NCI-H2227 (cell line): Measurements from ENCODE around the gene CEP85L.
A peak's percentile ranks its signal among the peaks of the same experiment; 100 is the strongest.

Experiments
- DNase-seq: peaks from one replicate; lab custom pipeline; 2025; ENCODE audit not compliant: unreplicated experiment; lab: John Stamatoyannopoulos, UW

Gene CEP85L

DNA sequence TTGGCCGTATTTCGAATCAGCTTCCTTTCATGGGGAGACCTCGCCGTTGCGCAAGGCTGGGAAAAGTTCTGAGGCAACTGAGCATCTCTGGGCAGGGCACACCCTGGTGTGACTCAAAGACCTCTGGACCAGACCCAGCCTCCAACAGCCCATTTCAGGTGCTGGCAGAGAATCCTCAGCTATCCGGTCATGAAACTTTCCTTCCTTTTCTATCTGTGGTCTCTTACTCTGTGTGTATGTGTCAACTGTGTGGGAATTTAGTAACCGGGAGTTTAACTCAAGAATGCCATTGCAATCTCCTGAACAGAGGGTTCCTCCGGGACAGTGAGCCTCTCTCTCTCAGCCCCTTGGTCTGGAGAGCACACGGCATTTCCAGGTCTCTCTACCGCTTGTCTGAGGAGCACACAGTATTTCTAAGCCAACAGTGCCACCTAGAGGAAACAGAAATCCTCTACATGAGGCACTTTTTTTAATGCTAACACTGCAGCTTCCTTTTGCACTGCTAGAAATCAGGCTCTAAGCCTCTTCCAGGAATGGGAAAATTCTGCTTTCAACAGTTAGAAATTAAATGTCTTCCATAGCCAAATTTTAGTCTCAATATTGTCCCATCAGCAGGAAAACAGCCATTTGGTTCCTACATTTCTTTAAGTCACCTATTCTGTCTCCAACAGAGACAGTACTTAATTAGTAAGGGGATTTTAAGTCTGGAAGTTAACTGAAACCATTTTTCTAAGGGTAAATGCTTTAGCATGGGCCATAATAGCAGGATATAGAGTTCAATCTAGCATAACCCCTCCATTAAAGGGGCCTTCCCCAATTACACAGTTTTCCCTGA, 70.6 kb downstream of the CEP85L start:
- DNase-seq: peak; percentile 65

GRCh38 chr6:118579786-118580185, 71.6 kb downstream of the CEP85L start:
- no peak for DNase-seq

DNA sequence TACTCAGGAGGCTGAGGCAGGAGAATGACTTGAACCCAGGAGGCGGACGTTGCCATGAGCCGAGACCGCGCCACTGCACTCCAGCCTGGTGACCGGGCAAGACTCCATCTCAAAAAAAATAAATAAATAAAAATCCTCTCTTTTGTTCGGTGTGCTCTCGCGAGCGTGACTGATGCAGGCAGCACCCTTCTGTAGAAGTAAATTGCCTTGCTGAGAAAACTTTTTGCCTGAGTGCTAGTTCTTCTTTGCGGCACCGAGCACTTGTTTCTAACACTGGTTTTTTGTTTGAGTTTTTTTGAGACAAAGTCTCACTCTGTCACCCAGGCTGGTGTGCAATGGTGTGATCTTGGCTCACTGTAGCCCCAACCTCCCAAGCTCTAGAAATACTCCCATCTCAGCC, 72.8 kb downstream of the CEP85L start:
- DNase-seq: no peak

GRCh38 chr6:118577972-118578371, 73.4 kb downstream of the CEP85L start:
- no peak for DNase-seq

DNA sequence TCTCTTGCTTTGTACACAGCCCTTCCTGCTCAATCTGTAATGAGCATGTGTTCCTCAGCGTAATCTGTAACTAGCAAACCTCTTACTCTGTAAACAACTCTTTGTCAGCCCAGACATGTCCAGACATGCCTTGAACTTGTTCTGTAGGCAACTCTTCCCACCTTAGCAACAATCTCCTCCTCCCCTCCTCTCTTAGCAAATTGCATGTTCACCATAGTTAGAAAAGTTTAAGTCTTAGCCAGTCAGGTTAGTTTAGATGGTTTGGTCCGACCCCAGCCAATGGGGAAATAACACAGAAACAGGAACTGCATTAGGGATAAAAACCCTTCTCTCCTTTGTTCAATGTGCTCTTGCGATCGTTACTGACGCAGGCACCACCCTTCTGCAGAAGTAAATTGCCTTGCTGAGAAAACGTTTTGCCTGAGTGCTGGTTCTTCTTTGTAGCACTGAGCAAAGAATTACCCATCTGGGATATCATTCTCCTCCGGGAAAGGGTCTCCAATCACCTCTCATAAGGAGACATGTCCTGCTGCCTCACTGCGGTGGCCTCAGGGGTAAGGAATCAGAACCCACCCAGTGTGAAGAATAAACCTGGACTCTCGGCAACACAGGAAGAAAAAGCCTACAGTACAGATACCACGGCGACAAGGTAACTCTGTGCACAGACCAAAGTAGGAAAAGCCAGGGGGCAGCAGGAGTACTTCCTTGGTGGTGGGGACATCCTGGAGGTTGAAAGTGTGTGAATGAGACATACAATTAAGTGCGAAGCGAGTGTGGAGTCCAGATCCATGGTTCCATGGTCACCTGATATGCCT, 77.1 kb downstream of the CEP85L start:
- DNase-seq: no peak

DNA sequence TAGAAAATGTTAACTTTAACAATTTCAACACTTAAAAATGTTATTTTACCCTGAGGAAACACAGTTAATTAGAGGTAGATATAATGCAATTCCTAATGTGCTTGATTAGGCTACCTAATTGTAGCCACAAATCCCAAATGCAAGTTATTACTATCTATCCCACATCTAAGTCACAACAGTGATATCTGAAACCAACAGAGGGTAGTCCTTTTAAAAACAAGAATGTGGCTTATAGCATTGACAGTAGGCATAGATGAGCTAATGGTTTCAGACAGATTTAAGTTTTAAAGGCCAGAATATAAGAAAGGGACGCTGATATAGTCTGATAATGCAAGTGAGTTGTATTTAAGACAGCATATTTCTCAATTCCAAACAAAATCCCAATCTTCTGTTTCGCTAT, 80.3 kb downstream of the CEP85L start:
- DNase-seq: no peak

DNA sequence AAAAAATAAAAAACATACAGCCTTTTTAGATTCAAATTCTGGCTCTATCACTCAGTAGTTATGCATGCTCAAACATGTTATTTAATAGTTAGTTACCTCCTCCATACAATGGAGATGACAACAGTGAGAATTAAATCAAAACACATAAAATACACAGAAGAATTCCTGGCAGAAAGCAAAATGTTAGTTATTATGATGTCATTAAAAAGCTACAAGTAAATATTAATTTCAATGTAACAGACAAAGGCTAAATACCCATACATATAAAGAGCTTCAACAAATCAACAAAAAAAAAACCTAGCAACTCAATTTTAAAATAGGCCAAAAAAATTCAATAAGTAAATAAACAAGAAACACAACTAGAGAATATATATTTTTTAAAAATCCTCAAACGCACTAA, 81.9 kb downstream of the CEP85L start:
- no peak for DNase-seq

- no peak for DNase-seq
These were observed 83.4 kb downstream of the CEP85L start for GRCh38 chr6:118567974-118568373.

DNA sequence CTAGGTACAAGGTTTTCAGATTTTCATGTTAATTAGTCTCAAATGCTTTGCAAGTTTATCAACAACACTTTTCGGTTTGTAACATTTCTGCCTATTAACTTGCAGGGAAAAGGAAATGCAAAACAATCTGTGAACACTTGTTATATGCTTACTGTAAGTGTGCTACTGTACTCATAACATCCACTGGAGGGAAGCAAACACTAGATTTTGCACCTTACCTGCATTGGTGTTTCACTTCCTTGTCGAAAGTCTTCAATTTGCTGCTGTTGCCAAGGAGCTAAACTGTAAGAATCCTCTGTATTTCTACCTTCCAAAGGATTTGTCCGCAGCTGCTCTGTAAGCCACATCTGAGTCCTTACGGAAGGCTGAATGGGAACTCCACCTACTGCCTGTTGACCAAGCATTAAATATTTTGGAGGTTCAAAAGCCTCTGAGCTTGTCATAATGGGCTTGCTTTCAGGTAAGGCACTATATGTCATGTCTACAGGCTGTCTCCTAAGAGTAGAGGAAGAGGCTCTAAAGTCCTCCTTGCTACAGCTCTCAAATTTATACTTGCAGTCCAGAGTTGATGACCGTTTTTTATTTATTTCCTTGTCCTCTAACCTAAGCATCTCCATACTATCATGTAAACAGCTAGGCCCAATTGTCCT, 86.0 kb downstream of the CEP85L start:
- peak; percentile 23 for DNase-seq

DNA sequence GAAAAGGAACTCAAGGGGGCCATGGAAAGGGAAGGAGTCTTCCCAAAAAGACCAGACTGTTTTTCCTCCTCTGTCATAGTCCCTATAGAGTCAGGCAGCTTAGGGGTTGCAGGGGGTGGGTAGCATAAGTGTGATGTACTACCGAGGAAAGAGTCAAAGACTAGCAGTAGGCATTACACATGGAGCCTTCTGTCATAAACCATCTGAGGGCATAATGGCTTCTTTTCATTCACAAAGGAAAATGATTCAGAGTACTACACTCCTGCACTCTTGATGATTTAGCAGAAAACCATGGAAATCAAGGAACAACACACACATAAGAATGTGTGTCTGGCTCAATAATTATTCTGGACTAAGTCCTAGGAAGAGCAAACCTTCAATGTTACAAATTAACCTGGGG, 88.4 kb downstream of the CEP85L start:
- peak; percentile 1 for DNase-seq

DNA sequence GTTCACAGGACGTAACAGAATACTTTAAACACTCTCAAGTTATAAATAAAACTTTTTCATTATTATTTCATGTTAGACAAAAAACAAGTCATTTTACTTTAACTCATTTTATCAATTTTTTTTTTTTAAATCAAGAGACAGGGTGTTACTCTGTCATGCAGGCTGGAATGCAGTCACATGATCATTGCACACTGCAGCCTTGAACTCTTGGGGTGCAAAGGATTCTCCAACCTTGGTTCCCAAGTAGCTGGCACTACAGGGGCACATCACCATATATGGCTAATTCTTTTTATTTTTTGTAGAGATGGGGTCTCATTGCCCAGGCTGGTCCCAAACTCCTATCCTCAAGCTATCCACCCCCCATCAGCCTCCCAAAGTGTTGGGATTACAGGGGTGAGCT, 89.1 kb downstream of the CEP85L start:
- DNase-seq: no peak

GRCh38 chr6:118559659-118560058, 91.7 kb downstream of the CEP85L start:
- no peak for DNase-seq

GRCh38 chr6:118558464-118559217, 92.8 kb downstream of the CEP85L start:
- DNase-seq: no peak

DNA sequence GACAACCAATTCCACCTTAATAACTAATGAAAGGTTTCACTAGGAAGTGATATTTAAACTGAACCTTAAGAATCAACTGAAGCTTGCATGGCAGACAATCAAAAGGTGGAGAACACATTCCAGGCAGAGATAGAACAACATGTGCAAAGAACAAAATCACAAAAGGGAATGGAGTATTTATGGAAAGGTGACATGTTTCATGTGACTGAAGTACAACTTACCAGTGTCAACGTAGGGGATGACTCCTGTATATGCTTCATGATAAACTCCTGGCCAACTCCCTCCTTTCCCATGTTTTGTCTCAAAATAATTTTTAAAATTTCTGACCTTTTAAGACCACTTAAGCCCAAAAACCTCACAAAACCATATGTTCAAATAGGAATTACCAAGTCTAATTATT, 96.7 kb downstream of the CEP85L start:
- no peak for DNase-seq

DNA sequence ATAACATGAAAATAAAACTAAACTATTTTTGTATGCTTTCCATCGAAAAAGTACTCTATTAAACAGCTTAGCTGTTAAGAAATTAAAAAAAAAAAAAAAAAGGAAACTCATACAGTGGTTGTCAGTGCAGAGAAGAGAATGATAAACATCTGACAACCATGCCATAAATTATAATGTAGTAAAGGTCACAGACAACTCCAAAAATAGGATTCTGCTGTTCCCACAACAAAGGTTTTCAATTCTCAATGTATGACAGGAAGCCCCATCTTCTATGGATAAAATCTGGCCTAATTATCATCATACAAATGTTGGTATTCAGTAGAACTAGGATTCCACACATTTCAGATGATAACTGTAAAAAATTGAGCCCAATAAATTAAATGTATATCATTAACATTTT, 98.3 kb downstream of the CEP85L start:
- DNase-seq: no peak

DNA sequence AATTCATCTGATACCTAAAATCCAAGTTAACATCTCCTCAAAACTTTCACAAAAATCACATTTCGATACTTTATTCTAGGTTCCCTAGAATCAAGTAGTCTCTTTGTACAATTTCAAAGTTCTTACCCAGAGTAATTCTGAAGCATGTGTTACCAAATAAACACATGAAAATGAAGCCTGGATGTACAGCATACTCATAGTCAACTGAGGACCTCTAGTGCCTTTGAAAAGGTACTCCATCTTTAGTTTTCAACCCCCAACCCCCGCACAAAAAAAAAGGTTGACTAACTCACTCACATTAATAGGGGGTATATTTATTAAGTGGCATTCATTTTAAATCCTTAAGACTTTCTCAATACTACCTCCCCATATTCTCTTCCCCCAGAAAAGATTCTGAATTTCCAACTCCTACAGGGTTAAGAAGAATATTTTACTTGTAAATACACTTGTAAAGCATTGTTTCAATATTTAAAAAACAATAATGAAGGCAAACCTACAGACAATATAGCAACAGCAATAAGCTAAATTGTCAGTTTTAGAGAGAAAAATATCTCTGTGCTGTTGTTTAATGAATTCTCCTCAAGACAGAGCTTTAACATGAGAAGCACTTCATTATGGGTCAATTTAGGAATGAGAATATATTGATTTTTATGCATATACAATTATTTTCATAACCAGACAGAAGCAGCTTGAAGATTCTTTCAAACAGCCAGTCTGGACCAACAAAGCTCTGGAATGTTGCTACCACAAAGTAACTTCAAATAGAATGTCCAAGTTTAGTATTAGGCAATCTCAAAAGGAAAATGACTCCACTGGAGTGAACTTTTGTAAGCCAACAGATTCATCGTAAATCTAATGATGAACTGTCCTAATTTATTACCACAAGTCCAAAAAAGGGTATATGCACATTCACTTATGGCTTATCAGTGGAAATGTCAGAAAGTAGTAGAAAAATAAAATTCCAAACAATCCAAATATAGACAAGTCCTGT, 100.0 kb downstream of the CEP85L start:
- peak; percentile 40 for DNase-seq

DNA sequence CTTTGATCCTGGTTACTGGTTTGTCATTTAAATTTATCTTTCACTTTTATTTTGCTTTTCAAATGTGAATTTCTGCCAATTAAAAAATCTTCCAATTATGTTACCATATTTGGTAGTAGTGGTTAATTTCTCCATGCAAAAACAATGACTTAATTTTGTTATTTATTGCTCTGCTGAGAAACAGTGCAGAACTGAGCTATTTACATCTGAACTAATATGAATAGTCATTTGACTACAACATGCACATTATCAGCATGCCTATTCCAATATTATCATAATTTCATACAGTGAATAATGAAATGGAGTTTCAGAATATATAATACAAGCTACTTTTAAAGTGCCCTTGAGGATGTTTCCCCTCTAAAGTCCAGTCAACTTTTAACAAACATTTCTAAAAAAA, 102.8 kb downstream of the CEP85L start:
- no peak for DNase-seq

- no peak for DNase-seq
These were observed 103.3 kb downstream of the CEP85L start, which contains the start of gene PLN for GRCh38 chr6:118548136-118548535. PLN (plus strand) TSS chr6:118548296; CDS start chr6:118558922, 10,626 bp downstream.

GRCh38 chr6:118546880-118547218, 104.5 kb downstream of the CEP85L start:
- DNase-seq: no peak
